CD4-positive, alpha-beta T cell treated with Interleukin-4 for 1 hour (primary cell): Measurements from ENCODE around the gene LARGE2.
A peak's percentile ranks its signal among the peaks of the same experiment; 100 is the strongest.

Experiments used
- DNase-seq, 2 donors: peaks; one replicate each; pipeline ENCODE4 v3.0.0-alpha.2; 2020 to 2022

Gene LARGE2

DNA sequence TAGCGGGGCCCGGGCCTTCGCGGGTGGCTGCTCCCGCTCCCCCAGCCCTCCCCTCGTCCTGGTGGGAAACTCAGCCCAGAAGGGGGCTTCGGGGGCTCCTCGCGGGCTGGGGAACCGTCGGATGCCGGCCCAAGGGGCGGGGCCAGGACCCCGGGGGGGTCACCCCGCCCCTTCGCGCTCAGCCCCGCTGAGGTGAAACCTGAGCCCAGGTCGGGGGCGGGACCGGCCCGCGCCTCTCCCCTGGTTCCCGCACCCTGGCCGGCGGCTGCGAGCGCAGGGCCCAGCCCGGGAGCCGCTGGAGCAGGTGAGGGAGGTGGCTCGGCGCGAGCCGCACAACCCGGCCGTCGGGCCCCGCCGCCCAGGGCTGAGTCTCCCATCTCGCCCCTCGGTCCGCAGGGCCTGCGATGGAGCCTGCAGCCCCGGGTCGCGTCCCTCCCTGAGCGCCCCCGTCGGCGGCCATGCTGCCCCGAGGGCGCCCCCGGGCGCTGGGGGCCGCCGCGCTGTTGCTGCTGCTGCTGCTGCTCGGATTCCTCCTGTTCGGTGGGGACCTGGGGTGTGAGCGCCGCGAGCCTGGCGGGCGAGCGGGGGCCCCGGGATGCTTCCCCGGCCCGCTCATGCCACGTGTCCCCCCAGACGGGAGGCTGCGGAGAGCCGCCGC is at the start of gene LARGE2:
Gene LARGE2 (plus strand): TSS at position 232 of the 658 bp plus-strand sequence. CDS start 227 bp downstream, at position 459.
- DNase-seq: peak in 1 of 2 donors; percentile 28

DNA sequence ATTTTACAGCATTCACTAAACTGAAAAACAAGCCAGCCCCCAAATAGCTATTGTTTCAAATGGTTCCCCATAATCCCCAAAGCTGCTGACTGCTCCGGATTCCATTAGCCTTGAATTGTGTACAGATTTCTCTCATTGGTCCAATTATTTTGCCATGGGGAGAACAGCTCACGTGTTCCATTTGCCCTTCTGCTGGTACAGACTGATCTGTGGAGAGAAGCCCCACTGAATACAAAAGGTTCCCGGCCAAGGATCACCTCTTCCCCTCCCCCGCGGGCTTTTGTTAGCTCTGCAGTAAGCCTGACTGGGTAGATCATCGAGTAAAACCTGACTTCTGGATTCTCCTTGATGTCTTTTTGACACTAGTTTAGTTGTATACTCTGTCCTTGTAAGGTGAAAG is 46.1 kb upstream of the LARGE2 start:
- DNase-seq: no peak

DNA sequence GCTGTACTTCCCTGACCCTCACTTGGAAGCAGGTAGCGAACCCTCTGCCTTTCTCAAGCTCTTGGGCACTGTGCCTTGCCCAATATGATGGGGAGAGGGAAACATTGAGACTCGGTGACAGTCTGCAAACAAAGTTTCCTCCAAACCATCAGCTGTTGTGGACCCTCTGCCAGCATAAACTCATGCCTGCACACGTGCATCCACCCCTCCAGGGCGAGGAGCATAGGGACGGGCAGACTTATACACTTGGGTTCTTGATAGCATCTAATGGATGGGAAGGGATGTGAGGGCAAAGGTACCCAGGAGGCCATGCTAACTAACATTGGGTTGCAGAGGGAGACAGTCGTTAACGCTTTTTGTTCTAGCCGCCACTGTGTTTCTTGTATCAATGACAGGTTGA is 45.2 kb upstream of the LARGE2 start:
- DNase-seq: no peak

DNA sequence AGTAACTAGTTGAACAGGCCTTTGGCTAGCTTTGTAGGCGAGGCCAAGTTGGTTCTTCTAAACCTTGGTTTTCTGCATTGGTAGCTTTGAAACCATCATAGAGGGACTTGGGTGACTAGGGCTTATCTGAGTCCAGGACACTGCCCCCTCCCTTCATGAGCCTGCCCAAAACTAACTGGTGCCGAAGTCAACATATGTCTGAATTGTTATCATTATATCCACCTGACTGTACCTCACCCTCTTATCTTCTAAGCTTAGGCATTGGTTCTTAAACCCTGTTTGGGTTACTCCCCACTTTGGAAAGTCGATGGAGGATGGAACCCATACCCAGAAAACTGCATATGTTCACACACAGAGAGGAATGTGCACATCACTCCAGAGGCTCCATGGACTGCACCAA is 44.6 kb upstream of the LARGE2 start:
- no peak for DNase-seq

DNA sequence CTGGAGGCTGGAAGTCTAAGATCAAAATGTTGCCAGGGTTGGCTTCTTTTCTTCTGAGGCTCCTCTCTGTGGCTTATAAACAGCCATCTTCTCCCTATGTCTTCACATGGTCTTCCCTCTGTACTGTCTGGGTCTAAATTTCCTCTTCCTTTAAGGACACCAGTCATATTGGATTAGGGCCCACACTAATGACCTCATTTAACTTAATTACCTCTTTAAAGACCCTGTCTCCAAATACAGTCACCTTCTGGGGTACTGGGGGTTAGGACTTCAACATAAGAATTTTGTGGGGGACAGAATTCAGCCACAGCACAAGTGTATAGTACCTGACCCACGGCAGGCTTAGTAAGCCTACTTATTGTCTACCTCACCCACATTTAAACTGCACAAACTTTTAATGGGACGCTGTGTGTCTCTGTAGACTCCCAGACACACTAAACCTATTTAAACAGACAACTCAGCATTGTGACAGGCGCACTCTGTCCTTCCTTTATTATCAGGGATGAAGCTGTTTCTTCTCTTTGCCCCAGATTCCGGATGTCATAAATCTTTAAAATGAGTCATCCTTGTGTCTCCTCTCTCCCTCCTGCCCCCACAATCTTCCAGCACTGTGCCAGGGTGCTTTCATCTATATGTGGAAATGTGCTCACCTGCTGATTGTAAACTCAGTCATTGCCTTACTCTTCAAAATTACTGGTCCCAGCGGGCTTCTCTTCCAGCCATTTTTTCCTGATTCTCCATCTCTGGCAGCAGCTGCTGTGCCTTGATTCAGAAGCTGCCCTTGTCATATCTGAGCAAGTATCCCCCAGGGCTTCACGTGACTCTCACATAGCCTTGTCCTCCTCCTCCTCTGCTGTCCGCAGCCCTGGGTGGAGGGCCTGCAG is 42.4 kb upstream of the LARGE2 start:
- DNase-seq: no peak

GRCh38 chr11:45880772-45881570 is 41.5 kb upstream of the LARGE2 start:
- DNase-seq: no peak

- no peak for DNase-seq
These were observed 40.6 kb upstream of the LARGE2 start for GRCh38 chr11:45881708-45882368.

GRCh38 chr11:45884596-45885185 is 37.8 kb upstream of the LARGE2 start:
- no peak for DNase-seq

DNA sequence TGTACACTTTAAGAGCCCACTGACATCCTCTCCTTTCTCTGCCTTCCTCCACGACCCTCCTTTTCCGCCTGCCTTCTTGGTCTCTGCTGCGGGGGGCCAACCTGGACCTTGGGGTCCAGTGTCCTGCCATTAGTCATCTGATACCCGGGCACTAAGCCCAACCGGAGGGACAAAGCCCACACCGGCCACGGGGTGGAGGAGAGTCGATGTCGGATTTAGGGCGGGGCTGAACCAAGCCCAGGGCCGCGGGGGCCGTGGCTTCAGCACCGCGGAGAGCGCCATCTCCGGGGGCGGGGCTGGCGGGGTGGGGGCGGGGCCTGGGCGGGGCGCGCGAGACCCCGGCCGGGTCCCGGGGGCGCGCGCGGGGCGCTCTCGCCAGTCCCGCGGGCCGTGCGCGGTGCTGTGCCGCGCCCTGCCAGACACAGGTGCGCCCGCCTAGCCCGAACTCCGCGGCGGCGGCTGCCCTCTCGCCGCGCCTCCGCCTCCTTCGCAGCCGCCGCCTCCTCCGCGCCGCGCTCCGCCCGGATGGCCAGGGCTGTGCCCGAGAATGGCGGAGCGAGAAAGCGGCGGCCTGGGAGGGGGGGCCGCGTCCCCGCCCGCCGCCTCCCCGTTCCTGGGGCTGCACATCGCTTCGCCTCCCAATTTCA is 37.1 kb upstream of the LARGE2 start, which contains the start of gene MAPK8IP1:
Gene MAPK8IP1 (plus strand): TSS at position 378 of the 647 bp plus-strand sequence. CDS start 170 bp downstream, at position 548.
- peak; percentile 38 to 65 for DNase-seq

DNA sequence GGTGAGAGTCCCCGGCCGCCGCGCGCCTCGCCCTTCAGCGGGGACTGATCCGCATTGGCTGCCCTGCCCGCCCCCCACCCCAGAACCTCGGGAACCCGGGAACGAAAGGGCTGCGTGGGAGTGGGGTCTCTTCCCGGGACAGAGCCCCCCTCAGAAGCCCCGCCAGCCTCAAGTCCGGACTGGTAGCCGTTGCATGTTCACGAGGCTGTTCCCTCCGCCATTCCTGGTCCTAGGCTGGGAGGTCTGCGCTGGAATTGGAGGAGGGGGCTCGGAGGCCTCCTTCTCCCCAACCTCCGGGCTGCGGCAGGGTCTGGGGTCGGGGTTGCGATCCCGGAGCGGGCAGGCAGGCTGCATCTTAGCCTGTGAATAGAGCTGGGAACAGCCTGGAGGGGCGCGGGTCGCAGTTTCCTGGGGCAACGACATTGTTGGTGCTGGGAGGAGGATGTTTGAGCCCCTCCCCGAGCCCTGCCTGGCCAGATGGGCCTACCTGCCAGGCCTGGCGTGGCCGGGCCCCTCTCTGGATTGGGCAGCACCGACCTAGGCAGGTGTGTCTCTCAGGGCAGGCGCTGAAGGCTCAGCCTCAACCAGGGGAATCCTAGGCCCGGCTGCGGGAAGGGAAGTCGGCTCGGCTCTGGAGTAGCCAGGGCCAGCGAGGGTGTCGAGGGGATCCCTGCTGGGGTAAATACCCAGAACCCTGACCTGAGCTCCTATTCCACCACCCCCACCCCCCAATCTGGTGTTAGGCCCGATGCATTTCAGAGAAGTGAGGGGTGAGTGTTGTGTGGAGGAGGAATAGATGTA is 36.3 kb upstream of the LARGE2 start:
- no peak for DNase-seq

- DNase-seq: no peak
These were observed 35.5 kb upstream of the LARGE2 start for GRCh38 chr11:45886816-45887520.

DNA sequence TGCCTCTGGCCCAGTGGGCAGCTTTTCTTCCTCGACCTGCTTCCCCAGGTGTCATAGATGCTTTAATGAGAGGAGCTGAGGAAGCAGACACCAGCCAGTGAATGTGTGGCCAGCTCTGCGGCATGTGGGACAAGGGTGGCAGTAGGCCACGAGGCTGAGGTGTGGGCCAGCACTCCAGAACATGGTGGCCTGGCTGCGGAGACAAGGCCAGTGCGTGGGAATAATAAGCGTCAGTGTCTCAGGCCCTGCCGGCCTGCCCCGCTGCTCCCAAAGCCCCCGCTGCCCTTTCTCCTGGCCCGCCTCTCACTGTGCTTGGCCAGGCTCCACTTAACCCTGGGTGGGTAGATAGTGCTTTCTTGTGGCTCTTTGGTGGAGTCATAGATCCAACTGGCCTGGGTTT is 34.9 kb upstream of the LARGE2 start:
- no peak for DNase-seq

DNA sequence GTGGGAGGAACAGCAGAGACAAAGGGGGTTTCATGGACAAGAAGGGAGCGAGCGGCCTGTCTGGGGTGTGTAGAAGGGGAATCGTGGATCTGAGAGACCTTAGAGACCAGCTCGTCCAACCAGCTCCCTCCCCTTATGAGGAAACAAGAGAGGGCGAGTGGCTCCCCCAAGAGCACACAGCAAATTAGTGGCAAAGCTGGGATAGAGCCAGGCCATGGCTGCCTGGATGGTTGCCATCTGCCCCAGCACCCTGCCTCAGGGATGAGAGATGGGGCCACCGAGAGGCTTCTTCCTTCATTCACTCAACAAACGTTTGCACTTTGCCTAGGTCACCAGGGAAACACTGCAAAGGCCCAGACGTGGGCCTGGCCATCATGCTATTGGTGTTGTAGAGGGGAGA is 32.9 kb upstream of the LARGE2 start:
- no peak for DNase-seq

DNA sequence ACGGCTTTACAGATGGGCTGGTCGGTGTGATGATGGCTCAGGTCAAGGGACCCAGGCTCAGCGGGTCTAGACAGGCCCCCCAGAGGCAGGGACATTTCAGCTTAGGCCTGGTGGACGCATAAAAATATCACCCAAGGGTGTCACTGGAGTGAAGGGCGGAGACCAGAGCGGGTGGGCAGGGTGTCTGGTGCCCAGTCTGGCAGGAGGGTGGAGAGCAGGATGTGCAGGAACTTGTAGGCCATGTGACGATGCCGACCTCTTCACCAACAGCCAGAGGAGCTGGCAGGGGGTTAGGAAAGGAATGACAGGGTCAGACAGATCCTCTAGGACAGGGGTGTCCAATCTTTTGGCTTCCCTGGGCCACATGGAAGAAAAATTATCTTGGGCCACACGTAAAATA is 32.5 kb upstream of the LARGE2 start:
- no peak for DNase-seq

DNA sequence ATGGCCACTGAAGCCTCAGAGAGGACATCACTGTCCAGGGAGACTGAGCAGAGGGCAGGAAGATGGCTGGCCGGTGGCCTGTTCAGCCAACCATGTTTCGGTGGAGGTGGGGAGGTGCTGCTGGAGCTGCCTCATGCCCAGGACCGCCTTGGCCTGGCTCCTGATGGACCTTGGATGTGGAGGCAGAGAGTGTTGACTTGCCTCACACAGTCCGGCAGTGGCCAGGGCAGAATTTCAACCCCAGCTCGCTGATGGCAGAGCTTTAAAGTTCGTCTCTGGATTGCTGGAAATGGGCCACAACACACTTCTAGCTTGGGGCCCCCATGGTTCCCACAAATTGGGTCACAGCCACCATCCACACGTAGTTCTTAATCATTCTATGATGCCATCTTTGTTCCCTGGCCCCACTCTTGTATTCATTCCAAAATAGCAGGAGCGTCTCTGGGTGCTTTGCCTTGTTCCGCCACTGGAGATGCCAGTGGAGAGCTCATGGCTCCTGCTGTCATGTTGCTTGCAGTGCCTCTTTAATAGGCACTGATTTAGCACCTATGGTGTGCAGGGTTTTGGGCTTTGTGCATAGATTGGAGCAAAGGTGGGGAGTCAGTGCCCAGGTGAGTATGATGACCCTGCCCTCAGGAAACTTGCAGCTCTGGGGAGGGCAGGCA is 31.4 kb upstream of the LARGE2 start:
- DNase-seq: no peak

DNA sequence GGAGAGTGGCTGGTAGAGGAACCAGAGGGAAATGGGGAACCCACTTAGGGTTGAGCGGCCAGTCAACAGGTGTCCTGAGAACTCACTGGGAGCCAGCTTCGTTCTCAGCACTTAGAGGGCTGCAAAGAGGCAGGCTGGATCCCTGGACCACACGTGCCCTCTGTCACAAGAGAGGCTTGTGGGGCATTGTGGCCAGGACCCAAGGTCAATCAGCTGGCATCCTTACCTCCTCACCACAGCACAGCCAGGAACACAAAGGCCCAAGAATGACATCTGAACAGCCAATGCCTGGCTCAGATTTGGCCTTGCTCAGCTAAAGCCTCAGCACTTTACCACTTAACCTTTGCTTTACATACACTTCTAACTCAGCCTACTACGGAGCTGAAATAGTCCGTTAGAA is 29.6 kb upstream of the LARGE2 start:
- DNase-seq: no peak

DNA sequence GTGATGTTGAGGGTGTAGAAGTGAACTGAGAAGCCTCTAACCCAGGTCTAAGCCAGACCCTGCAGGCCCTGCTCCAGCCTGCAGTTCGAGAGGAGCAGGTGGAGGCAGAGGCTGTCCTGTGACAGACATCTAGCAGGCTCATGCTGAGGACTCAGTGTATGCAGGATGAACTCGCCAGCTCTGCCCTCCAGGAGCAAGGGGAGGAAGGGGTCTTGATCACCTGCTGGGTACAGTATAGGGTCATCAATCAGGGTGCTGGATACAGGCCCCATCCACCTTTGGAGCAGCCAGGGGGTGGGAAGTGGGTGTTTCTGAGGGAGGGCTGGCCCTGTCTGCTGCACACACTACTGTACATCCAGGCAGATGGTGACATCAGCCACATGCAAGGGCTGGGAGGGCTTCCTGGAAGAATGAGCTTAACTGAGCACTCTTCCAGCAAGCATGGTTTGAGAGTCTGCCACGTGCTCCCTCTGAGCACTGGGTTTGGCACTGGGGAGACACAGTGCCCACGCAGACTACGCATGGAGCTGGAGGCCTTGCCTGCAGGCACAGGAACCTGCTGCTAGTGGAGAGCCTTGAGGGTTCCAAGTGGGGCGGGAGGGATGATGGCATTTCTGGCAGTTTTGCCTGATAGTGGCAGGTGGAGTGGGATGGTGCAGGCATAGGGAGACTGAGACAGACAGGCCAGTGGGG is 27.8 kb upstream of the LARGE2 start:
- DNase-seq: no peak

GRCh38 chr11:45895553-45896259 is 26.8 kb upstream of the LARGE2 start:
- no peak for DNase-seq
